Measurements from ENCODE around the gene MESP2.

MESP2 gene

GRCh38 chr15:89756897-89757296, 19.2 kb upstream of the MESP2 start:
- DNase-seq: no peak

- DNase-seq: no peak
Measured at GRCh38 chr15:89758283-89758682, 17.8 kb upstream of the MESP2 start.

DNA sequence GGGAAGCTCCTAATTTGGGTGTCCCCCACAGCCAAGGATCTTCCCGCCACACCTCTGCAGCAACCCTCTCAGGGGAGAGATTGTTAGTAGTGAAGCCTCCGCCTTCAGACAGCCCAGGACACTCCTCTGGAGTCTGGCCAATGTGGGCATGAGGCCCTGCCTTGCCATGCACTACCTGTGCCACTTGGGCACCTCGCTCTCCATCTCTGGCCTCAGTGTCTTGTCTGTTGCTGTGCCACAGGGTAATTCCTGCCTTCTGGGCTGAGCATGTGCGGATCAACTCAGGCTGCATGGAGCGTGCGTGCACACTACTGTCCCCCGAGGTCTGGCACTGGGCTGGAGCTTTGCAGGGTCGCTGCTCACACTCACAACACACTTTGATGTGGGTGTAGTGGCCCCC, 17.2 kb upstream of the MESP2 start:
- peak; percentile 41 for DNase-seq

- no peak for DNase-seq
Measured at GRCh38 chr15:89759835-89760234, 16.3 kb upstream of the MESP2 start.

GRCh38 chr15:89760303-89761008, 15.7 kb upstream of the MESP2 start:
- DNase-seq: peak; percentile 93

DNA sequence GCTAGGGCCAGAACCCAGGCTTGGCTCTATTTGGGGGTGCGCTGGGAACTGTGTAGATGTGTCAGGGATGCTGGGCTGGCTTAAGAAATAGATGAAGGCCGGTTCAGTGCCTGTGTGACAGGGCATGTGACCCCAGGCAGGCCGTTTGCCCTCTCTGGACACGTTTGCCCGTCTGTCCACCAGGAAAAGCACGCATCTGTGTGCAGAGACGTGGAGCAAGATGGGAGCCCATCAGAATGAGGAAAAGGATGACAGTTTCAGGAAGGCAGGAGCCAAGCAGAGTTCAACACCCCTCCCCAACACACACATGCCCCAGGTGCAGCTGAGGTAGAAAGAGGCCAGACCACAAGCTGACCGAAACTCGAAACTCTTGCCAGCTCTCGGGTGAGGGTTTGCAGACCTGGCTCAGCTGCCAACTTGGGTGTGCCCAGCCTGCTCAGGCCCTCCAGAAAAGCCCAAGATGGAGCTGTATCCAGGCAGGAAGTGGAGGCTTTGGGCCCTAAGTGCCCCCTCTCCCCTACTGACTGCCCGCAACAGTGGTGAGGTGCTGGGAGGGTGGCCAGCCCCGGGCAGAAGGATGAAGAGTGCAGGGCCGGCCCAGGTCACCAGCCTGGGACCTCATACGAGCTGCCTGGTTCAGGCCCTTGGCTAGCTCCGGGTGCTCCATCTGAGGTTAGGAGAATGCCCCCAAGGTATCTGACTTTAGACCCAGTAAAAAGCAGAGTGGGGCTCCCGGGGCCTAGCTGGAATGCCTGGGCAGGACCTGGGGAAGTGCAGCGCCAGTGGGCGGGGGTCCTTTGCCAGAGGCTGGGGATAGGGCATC, 14.9 kb upstream of the MESP2 start:
- no peak for DNase-seq

DNA sequence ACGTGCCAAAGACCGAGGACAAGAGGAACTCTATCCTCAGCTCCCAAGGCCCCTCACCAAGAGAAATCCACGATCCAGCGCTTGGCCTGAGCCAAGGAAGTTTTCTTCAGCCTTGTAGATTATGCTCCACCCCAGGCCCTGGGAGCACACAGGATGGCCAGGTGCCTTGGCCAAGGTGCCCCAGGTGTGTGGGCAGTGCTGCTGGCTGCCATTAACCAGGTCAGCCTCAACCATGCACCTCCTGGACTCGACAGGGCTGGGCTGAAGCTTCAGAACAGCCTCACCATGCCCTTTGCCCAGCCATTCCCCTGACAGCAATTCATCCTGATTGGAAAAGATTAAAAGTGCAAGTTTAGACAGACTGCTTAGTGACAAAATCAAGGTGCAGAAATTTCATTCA, 14.2 kb upstream of the MESP2 start:
- DNase-seq: peak; percentile 40

- DNase-seq: no peak
Measured at GRCh38 chr15:89765694-89766093, 10.4 kb upstream of the MESP2 start.

DNA sequence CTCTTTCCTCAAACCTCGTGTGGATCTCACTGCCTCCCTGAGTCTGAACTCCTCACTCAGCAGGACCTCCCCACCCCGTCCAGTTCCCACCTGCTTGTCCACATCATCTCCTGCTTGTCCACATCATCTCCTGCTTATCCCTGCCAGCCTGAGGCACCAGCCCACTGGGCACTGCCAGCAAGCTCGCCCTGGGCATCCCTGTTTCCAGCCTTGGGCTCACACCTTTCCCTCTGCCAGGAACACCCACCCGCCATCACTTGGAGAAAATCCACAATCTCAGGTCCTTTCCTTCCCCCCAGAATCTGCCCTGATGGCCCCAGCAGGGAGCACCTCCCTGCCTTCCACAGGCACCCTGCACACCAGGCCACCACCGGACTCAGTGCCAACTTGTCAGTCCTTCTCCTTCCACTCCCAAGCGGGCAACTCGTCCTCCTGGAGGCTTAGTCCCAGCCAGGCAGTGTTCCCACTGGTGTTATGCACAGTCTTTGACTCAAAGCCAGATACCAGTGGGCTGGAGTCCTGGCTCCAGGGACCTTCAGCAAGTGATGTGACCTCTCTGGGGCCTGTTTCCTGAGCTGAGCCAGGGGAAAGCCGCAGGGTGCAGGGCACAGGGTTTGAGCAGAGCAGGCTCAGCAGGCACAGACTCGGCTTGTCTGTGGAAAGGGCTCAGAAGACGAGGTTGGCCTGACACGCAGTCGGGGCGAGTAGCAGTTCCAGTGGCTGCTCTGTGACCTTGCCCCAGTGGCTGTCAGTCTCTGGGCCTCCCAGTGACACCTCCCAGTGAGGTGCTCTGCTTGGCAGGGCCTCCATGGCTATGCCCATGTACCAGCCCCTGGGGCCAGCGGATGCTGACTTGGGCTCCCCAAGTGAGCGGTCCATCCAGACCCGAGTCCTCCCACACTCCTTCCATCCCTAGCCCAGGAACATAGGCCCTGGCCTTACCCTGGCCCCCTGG, 9.5 kb upstream of the MESP2 start:
- DNase-seq: peak; percentile 52

GRCh38 chr15:89767411-89767915, 8.7 kb upstream of the MESP2 start:
- no peak for DNase-seq

GRCh38 chr15:89768071-89768500, 8.0 kb upstream of the MESP2 start:
- no peak for DNase-seq

DNA sequence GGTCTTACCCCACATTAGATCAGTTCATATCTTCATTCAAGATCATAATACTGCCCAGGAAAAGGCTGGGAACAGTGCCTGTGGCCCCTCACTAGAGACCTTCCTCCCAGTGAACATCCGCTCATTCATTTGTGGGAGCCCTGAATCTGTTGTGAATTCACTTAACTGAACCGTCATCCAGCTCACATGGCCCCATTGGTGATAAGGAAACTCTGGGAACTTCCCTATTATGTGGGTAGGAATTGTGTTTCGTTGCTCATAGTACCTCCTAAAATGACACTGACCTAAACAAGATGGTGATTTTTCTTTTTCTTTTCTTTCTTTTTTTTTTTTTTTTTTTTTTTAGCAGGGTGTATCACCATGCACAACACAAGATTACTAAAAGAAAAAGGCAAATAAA, 6.8 kb upstream of the MESP2 start:
- no peak for DNase-seq

DNA sequence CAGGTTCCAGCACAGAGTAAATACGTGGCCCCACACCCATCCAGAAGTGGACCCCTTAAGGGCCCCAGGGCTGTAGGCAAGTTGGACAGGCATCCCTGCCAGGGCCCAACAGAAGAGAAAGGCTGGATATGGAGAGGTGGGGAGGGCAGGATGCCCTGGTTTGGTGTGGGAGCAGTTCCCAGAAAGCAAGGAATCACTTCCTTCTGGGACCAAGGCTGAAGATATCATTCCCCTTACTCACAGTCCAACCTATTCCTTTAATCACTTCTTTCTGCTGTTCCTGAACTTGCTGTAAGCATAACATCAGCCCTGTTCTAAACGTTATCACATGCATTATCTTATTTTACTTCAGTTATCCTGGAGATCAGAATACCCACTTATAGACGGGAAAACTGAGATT, 6.1 kb upstream of the MESP2 start:
- no peak for DNase-seq

- no peak for DNase-seq
Measured at GRCh38 chr15:89772932-89773583, 3.1 kb upstream of the MESP2 start.

- DNase-seq: peak; percentile 61
Measured at GRCh38 chr15:89774492-89774891, 1.6 kb upstream of the MESP2 start.

DNA sequence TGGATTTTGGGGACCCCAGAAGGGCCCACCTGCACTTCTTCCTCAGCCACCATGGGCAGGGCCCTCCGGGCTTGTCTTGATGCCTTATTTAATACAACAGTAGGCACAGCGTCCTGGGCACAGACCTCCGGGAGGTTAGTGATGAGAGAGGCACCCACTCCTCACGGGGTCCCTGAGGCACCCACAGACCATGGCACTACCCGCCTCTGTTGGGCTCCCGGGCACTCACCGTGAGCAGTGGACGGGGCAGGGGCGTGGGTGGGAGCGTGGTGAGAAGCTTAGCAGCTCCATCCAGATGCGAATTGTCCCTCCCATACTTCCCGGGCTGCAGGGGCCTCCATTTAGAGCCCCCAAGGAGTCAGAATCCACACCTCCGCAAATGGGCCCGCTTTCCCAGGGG, 317 bp upstream of the MESP2 start:
- no peak for DNase-seq

DNA sequence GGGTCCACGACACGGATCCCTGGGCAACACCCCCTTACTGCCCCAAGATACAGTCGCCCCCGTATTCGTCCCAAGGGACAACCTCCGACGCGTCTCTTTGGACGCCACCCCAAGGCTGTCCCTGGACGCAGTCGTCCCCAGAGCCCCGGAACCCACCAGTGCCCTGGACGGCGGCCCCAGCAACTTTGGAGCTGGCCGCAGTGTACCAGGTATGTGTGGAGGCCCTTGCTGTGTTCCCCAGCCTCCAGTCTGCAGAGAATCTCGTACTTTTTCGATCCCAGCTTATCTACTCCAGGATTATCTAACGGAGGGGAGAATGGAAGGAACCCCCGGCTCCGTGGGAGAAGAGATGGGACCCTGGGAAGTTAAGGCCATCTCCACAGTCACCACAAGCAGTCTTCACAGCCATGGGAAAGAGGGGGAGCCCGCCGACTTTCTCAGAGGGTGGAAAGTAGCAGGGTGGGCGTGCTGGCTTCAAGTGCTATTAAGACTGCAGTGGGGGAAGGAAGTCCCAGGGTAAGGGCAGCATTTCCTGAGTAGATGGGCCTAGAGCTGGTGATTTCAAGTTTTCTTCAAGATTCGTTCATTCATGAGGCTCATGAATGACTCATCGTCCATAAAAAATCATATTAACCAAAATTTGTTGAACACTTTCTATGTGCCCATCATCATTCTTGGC, 1.1 kb downstream of the MESP2 start:
- DNase-seq: no peak

DNA sequence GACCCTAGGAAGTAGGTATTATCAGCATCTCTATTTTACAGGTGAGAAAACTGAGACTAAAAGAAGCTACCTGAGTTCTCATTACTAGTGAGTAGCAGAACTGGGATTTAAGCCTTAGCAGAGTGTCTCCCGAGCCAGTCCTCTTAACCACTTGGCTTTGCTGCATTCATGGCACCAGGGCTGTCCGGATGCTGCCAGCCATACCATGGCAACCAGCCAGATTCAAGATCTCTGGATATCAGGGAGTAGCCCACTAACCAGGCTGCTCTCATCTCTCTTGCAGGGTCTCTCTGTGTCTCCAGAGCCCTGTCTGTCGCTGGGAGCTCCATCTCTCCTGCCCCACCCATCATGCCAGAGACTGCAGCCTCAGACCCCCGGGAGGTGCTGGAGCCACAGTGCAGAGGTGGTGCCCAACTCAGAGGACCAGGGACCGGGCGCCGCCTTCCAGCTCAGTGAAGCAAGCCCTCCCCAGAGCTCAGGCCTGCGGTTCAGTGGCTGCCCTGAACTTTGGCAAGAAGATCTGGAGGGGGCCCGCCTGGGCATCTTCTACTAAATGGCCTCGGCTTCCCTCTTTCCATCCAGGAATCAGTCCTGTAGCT, 1.7 kb downstream of the MESP2 start:
- DNase-seq: no peak

GRCh38 chr15:89778861-89779260, 2.7 kb downstream of the MESP2 start:
- DNase-seq: no peak

DNA sequence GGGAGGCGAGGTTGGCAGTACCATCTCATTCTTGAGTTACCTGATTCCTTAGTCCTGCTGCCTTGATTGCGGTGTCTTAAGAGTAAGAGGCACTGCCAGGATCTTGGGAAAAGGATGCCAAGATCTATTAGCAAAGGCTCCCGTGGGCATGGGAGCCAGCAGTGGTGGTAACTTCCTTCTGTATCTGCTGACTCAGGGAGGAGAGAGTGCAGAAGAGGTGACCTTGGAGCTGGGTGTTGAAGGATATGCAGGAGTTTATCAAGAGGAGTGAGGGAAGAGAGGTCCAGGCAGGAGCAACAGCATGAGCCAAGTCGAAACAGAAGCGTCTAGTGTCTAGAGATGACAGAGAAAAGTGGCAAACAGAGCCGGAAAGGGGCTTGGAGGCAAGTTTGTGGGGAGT, 4.5 kb downstream of the MESP2 start:
- peak; percentile 31 for DNase-seq

DNA sequence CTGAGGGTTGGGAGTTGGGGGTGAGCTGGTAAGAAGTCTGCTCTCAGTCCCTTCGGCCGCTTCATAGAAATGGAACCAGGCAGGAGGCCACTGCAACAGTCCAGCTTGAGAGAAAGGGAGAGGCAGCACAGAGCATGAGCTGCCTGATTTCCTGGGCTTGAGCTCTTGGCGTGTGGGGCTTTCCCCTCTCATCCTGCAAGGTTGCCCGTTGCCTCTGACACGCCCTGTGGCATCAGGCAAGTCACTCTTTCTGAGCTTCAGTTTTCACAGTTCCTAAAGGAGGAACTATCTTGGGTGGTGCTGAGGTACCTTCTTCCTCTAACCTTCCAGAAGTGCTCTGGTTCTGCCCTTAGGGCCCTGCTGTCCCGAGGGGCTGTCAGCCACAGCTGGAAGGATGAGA, 4.9 kb downstream of the MESP2 start:
- peak; percentile 53 for DNase-seq
